GM21447 (cell line): Measurements from ENCODE around the gene ASB17.
"Not testable (repeated sequence)": the region's sequence is repeated elsewhere in the genome, so short reads cannot be mapped to it uniquely, and the experiment has no call there.

ENCODE experiments used
- ATAC-seq: cut with Tn5 transposase; IDR thresholded peaks from one replicate; pipeline ENCODE4 v1.9.1; 2021; ENCODE audit not compliant: unreplicated experiment

ASB17 gene, protein sequence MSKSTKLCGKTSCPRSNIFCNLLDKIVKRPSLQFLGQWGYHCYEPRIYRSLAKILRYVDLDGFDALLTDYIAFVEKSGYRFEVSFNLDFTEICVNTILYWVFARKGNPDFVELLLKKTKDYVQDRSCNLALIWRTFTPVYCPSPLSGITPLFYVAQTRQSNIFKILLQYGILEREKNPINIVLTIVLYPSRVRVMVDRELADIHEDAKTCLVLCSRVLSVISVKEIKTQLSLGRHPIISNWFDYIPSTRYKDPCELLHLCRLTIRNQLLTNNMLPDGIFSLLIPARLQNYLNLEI

DNA sequence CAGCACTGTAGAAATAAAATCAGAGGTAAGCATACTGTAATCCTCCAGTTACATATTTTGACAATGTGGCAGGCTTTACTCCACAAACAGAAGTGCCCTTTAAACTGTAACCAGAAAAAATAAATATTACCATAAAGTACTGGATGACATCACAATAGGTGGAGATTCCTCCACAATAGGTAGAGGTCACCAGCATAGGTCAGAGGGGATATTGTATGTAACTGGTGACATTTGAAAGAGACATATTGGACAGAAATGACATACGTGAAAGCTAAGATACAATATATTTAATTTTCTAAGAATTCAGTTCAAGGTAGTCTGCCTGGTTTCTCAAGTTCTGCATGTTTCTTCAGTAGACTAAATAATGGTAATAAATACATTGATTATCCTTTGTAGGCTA lies at the start of gene ASB17:
Gene ASB17 (minus strand): TSS at position 101 of the 400 bp plus-strand sequence. CDS start 113 bp downstream, outside the sequence.
- no peak for ATAC-seq

DNA sequence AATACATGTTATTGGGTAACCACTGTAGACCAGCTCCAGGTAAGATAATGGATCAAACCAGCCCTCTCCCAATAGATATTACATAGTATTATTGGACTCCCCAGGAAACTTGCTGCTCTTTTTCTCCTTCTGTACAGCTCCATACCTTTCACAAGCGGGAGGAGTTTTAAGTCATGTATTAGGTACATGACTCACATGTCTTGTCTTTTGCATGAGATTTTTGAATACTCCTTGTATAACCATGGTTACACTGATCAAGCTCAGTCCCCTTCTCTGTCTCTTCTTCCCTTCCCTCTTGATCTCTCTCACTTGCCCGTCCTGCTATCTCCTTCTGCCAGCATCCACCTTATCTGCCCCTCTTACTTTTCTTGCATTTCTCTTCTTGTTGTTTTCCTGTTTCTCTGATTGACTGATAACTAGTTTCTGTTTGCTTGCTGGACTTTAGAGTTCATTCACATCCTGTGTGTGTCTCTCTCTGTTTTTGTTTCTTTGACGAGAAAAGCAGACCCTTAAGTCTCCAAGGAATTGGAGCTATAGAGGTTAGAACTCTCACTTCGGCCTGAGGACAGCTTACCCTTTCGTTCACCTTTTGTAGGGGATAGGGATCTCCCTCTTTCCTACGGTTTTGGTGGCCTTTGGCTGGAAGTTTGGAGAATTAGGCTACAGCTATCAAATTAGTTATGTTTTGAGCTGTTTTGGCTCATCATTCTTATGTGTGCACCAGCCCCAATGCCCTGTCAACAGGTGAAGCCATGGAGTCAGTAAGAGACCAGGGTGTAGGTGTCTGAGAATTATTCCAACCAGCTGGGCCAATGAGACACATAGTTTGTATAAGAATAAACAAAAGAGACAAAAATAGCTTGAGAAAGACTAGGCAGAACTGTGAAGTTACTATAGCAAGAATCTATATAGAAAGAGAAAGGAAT lies 49.0 kb upstream of the ASB17 start:
- ATAC-seq, result peak; percentile 62

DNA sequence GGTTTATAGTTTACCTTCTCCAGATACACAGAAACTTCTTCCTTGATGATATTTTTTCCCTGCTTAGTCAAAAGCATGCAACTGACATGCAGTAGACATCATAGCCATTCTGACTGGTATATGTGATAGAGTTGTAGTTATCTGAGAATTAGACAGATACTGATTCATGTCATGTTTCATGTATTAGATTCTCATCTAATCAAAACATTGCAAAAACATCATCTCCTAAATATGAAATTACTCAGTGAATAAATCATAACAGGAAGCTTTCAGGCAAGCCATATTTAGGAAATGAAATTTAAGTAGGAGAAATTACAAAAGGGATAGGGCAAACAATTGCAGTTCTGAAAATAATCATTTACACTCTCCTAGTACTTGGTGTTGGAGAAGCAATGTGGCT lies 38.4 kb upstream of the ASB17 start:
- no peak for ATAC-seq

DNA sequence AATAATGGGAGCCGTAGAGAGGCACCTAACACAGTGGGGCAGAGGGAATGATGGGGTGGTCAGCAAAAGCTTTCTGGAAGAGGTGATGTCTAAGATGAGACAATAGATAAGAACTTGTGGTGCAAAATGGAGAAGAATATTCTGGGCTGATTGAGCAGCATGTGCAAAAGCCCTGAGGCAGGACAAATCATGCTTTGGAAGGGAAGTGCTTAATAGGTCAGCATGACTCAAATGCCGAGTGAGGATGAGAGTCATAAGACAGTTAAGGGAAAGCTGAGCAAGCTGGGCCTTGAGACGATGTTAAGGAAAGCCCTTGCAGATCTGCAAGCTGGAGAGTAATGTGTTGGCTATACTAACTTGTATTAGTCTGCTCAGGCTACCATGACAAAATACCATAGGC lies 37.3 kb upstream of the ASB17 start:
- ATAC-seq, result no peak

DNA sequence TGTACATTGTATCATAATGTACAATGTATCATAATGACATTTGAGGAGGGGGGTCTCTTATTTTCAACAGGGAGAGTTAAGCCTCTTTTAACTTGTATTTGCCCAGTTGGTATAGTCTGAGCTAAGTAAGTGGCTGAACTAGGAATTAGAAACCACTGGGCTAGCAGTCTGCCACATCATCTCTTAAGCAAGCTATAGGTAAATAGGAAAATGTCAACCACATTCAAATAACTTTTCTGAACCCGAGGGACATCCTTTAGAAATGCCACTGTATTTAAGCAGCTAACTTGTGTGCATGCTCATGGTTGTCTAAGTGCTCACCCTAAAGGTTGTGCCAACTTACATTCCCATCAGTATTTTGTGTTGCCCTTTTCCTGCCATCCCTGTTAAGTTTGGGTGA lies 35.5 kb upstream of the ASB17 start:
- ATAC-seq, result no peak

DNA sequence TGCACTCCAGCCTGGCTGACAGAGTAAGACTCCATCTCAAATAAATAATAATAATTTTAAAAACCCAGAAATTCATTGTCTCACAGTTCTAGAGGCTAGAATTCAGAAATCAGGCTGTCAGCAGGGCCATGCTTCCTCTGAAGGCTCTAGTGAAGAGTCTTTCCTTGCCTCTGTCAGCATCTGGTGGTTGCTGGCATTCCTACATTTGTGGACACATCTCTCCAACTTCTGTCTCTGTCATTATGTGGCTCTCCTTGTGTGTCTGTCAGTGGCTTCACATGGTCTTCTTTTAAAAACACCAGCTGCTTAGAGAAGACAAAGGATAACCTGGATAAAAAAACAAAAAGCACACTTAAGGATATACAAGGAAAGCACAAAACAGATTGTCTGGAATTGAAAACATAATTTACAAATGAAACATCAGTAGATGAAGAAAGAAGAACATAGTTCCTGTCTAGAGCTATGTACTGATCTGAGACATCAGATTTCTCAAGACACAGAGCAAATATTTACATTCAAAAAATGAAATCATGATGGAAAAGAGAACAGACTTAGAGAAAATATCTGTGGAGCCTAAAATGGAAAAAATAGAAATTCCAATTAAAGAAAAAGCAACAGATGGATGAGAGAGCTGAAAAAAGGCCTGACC lies 32.7 kb upstream of the ASB17 start:
- ATAC-seq, result no peak

DNA sequence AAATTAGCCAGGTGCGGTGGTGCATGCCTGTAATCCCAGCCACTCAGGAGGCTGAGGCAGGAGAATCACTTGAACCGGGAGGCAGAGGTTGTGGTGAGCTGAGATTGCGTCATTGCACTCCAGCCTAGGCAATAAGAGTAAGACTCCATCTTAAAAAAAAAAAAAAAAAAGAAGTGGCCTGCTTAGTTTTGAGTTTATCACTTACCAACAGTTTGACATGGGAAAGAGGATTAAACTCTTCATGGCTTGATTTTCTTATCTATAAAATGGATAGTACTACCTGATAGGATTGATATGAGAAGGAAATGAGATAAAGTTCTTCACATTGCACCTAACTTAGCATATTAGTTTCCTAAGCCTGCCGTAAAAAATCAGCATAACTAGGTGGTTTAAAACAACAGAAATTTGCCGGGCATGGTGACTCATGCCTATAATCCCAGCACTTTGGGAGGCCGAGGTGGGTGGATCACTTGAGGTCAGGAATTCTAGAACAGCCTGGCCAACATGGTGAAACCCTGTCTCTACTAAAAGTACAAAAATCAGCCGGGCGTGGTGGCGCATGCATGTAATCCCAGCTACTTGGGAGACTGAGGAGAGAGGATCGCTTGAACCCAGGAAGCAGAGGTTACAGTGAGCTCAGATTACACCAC lies 32.0 kb upstream of the ASB17 start:
- ATAC-seq, result not testable (repeated sequence)

DNA sequence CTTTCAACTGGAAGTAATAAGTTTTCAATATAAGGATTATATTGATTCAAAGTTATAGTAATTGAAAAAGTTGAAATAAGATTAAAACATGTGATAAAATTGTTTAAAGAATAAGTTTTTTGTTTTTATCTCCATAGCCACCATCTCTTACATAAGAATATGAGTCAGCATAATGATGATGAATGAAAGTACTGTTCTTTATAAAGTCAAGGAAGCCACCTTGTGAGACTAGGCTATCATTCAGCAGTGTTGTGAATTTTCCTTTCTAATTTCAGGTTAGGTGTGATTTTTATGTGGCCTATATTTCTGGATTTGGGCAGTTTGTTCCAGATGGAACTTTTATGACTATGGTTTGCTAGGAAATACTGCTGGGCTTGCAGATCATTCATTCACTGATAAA lies 22.4 kb upstream of the ASB17 start:
- ATAC-seq, result no peak

DNA sequence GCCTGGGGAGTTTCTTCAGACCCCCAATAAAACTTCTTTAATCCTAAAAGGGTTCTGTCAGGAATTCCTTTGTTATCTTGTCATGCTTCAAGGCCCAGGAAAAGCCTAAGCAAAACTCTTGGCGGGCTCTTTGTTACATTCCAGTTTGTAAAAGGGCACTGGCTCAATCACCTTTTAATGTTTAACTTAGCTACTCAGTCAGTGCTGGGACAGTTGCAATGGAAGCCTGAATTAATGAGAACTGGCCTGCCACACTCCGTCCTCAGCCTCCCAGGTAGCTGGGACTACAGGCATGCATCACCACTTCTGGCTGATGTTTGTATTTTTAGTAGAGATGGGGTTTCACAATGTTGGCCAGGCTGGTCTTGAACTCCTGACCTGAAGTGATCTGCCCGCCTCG lies 21.3 kb upstream of the ASB17 start:
- no peak for ATAC-seq

DNA sequence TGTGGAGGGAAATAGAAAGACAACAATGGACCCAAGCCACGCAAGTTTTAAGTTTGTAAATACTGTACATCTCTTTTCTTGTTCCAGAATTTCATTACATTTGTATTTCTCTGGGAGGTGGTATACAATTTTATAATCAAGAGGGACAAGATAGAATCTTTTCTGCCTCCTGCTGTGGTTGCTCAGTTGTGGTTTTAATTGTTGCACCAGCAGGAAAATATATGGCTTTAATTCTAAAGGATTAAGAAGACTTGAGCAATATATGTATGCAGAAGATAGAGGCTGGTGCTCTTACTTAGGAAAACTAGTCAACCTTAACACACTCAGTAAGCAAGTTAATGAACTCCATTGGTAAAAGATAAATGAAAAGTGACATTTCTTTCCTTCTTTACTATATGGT lies 19.8 kb upstream of the ASB17 start:
- no peak for ATAC-seq

DNA sequence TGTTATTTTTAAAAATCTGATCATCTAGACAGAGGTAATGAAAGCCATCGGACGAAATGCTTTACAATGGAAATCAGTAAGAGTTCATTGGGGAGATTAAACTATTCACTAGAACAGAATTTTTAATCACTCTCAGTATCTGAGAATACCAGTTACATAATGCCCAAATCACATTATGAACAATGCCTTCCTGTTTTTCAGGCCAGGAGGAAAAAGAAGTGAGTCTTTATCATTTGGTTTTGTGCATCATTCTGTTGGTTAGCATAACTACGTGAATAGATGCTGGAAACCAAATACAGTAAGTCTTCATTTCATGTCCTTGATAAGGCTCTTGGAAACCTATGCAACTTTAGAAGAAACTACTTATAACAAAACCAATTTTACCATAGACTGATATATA lies 18.0 kb upstream of the ASB17 start:
- no peak for ATAC-seq

DNA sequence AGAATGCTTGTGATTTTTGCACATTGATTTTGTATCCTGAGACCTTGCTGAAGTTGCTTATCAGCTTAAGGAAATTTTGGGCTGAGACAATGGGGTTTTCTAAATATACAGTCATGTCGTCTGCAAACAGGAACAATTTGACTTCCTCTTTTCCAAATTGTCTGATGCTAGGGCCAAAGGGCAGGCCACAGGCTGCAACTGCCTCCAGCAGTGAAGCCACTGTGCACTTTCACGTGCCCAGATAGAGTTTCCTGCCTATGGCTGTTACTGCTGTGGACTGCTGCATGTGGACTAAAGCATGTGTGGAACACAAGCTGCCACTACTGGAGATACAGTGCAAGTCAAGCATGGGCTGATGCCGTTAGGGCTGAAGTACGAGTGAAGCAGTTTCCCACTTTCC lies 10.8 kb upstream of the ASB17 start:
- not testable (repeated sequence) for ATAC-seq

DNA sequence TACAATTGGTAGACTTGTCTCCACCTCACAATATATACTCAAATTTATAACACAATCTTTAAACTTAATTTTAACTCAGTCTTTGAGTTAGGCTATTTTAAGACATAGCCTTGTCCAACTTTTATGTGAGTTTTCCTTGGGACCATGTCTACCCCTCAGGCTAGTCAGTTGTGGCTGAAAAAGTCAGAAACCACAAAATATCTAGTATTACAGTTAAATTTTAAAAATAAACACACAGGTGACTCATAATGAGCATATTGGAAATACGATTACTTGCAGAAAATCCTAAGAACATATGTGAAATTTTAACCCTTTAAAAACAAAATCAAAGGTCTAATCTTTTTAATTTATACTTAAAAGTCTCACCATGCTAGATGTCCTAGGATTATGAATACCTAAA lies 4.8 kb upstream of the ASB17 start:
- ATAC-seq, result no peak

DNA sequence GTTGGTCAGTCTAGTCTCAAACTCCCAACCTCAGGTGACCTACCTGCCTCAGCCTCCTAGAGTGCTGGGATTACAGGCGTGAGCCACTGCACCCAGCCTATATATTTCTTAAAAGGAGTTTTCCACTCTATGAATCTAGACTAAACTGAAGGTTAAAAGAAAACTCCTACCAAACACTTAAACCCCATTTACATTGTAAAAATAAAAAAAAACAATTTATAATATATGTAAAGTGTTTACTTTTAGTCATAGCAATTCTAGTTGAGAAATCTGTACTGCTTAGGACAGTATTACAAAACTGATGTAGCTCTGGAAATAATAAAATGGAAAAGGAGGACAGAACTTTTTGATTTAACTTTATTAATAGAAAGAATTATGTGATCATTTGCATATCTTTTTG lies 9.5 kb downstream of the ASB17 start:
- ATAC-seq, result no peak

DNA sequence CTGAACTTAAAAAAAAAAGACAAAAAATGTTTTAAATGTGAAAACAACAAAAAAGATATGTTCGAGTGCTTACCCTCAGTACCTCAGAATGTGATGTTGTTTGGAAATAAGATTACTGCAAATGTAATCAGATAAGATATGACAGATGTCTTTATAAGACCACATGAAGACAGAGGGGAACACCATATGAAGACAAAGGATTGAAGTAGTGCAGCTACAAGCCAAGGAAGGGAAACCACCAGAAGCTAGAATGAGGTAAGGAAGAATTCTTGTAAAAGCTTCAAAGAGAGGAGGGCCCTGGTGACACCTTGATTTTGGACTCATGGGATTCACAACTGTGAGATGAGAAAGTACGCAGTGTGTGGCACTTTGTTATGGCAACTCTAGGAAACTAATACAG lies 15.4 kb downstream of the ASB17 start:
- no peak for ATAC-seq

DNA sequence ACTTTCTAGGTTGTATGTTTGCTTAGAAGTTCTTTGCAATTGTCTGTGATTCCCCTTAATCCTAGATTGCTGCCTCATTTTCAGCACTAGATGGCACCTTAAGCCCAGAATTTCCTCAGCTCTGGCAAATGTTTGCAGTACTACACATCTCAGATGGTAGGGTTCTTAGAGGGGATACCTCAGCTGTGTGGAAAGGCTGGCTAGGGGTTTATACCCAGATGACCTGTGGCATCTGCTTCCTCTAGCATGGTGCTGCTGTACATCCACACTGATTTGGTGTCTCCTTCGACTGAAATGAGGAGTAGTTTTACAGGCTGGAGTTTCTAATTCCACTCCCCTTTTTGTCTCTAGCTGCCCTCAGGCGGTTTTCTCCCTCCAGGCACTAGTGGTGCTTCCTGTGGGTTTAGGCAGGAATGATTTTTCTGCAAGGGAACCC lies 23.5 kb downstream of the ASB17 start:
- ATAC-seq, result no peak

DNA sequence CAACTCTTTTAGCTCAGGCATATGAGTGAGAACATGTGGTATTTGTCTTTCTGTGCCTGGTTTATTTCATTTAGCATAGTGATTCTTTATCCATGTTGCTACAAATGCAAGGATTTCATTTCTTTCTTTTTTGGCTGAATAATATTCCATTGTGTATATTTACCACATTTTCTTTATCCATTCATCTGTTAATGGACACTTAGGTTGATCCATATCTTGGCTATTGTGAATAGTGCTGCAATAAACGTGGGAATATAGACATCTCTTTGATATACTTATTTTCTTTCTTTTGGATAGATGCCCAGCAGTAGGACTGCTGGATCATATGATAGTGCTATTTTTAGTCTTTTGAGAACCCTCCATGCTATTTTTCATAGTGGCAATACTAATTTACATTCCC lies 30.8 kb downstream of the ASB17 start:
- no peak for ATAC-seq

DNA sequence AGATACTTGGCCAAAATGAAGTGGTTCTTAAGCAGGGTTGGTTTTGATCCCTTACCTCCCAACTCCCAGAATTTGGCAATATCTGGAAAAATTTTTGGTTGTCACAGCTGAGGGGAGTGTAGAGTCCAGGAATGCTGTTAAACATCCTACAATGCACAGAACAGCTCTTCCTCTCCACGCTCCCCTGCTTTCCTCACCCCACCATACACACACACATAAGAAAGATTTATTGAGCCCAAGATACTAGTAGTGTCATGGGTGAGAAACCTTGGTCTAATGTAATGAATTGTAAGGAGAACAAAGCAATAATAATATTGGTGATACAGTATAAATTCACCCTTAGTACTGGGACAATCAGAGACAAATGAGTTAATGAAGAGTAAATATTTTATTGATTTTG lies 47.8 kb downstream of the ASB17 start:
- no peak for ATAC-seq

DNA sequence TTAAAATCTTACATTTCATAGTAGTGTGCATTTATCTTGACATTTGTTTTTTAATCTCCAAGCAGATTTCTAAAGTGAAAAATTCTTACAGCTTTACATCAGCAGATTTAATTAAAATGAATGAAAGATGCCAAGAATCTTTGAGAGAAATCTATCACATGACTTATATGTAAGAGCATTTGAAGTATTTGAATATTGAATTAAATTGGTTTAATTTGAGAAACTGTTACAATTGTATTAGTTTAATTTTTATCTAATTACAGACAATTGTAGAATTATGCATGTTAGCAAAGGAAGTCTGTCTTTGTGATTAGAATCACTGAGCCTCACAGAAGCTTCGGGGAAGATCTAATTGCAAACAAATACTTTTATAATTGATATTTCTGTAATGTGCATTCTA lies 52.2 kb downstream of the ASB17 start:
- ATAC-seq, result no peak

DNA sequence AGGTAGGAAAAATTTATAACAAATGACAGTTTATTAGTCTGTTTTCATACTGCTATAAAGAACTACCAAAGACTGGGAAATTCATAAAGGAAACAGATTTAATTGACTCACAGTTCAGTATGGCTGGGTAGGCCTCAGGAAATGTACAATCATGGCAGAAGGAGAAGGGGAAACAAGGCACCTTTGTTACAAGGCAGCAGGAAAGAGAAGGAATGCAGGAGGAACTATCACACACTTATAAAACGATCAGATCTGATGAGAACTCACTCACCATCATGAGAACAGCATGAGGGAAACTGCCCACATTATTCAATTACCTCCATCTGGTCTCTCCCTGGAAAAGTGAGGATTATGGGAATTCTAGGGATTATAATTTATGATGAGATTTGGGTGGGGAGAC lies 61.3 kb downstream of the ASB17 start:
- no peak for ATAC-seq
